OCI-LY1 (cell line): ENCODE data around the gene UBE2F.

Experiments
- CTCF ChIP-seq: fragments of 200-600 bp; sonication (generic), shearing (Covaris generic); IDR thresholded peaks from 2 replicates; pipeline ENCODE4 v1.5.1; 2017; ENCODE audit warnings: mild to moderate bottlenecking, antibody characterized with exemption, low read length, moderate library complexity, mixed read lengths
- EZH2 ChIP-seq: fragments of 200-600 bp; sonication (generic), shearing (Covaris generic); IDR thresholded peaks from 2 replicates; pipeline ENCODE4 v1.8.0; 2017; ENCODE audit warnings: borderline replicate concordance, mixed run types, mild to moderate bottlenecking, antibody characterized with exemption, low read length, moderate library complexity, mixed read lengths

GRCh38 chr2:238040918-238041317 lies 74.1 kb downstream of the UBE2F start:
- no peak for TF ChIP-seq CTCF
- TF ChIP-seq EZH2 = no peak
